ENCODE data around the gene ALDH4A1.

GRCh38 chr1:18872071-18872611 lies 30.2 kb downstream of the ALDH4A1 start:
- TF ChIP-seq CTCF (IDR thresholded peaks at IDR 0.05) (no peak), EZH2 (IDR thresholded peaks at IDR 0.05) (no peak)
